IMR-90 (cell line): Measurements from ENCODE around the gene SERHL2. TPM values are rescaled to one million over a fixed set of nuclear protein-coding genes. Genes with fewer than 3 reads are reported as not detected.

Source experiments
- ATAC-seq: fragments of 200-7000 bp; cut with Tn5 transposase; 2 replicates; pipeline ENCODE4 v1.9.1; 2020; ENCODE audit warnings: low read depth, mild to moderate bottlenecking, moderate library complexity
- BruUV-seq: library from RNA; stranded (reverse); fragments of 400-500 nt; replicated peaks from 2 replicates; lab custom pipeline; 2021; lab: Mats Ljungman, UMichigan
- CTCF ChIA-PET: fragments of 300-600 bp; formaldehyde crosslinking; extraction: SDS; loops from one replicate; lab custom pipeline; 2021; ENCODE audit warnings: antibody characterized with exemption; lab: Yijun Ruan, JAX
- POLR2A ChIA-PET: fragments of 300-600 bp; sonication (Branson Sonifier 250); formaldehyde crosslinking; loops from one replicate; lab custom pipeline; 2022; ENCODE audit warnings: antibody characterized with exemption; ENCODE audit not compliant: unreplicated experiment; lab: Charles Lee
- DNase-seq: peaks from one replicate; pipeline ENCODE4 v3.0.0; 2013
- H2AFZ ChIP-seq: replicated peaks from 2 replicates; pipeline ENCODE3; 2013; ENCODE audit warnings: low read length, mild to moderate bottlenecking; ENCODE audit not compliant: poor library complexity
- H2AK5ac ChIP-seq: 2 replicates; pipeline ENCODE4 v1.6.1; 2013; ENCODE audit warnings: low read depth, low read length, inconsistent platforms
- H2AK9ac ChIP-seq: replicated peaks from 2 replicates; pipeline ENCODE3; 2013; ENCODE audit warnings: mild to moderate bottlenecking, low read depth, low read length, moderate library complexity; ENCODE audit not compliant: poor library complexity
- H2BK120ac ChIP-seq: 2 replicates; pipeline ENCODE4 v1.6.1; 2013; ENCODE audit warnings: low read depth, low read length, inconsistent platforms
- H2BK15ac ChIP-seq: 3 replicates; pipeline ENCODE4 v1.6.1; 2013; ENCODE audit warnings: low read depth, low read length, inconsistent platforms
- H2BK20ac ChIP-seq: 2 replicates; pipeline ENCODE4 v1.6.1; 2013; ENCODE audit warnings: low read depth, mild to moderate bottlenecking, inconsistent platforms, low read length, moderate library complexity
- H2BK5ac ChIP-seq: 2 replicates; pipeline ENCODE4 v1.6.1; 2013; ENCODE audit warnings: mild to moderate bottlenecking, low read depth, low read length, inconsistent platforms; ENCODE audit not compliant: poor library complexity, severe bottlenecking
- H3K14ac ChIP-seq: replicated peaks from 2 replicates; pipeline ENCODE4 v1.6.1; 2013; ENCODE audit warnings: low read depth, low read length, inconsistent platforms
- H3K18ac ChIP-seq: 2 replicates; pipeline ENCODE4 v1.6.1; 2013; ENCODE audit warnings: low read depth, low read length, control low read depth
- H3K23ac ChIP-seq: 2 replicates; pipeline ENCODE4 v1.6.1; 2013; ENCODE audit warnings: low read depth, low read length, inconsistent platforms
- H3K27ac ChIP-seq: 2 replicates; pipeline ENCODE4 v1.5.1; 2013; ENCODE audit warnings: mild to moderate bottlenecking, control low read depth, low read length; ENCODE audit not compliant: insufficient read depth
- H3K27me3 ChIP-seq: 2 replicates; pipeline ENCODE4 v1.6.1; 2013; ENCODE audit warnings: low read length; ENCODE audit not compliant: control insufficient read depth, insufficient read depth
- H3K36me3 ChIP-seq: 2 replicates; pipeline ENCODE4 v1.6.1; 2013; ENCODE audit warnings: low read length, mixed read lengths; ENCODE audit not compliant: control insufficient read depth, insufficient read depth
- H3K4ac ChIP-seq: 2 replicates; pipeline ENCODE4 v1.6.1; 2013; ENCODE audit warnings: low read depth, low read length, inconsistent platforms
- H3K4me1 ChIP-seq: 2 replicates; pipeline ENCODE4 v1.6.1; 2013; ENCODE audit warnings: low read length, mixed read lengths; ENCODE audit not compliant: control insufficient read depth, insufficient read depth
- H3K4me2 ChIP-seq: 2 replicates; pipeline ENCODE4 v1.6.1; 2013; ENCODE audit warnings: low read depth, mild to moderate bottlenecking, control low read depth, low read length, moderate library complexity
- H3K4me3 ChIP-seq: 2 replicates; pipeline ENCODE4 v1.5.1; 2013; ENCODE audit warnings: low read depth, mild to moderate bottlenecking, control low read depth, low read length, moderate library complexity; ENCODE audit not compliant: insufficient read depth
- H3K56ac ChIP-seq: 2 replicates; pipeline ENCODE4 v1.6.1; 2013; ENCODE audit warnings: low read length, inconsistent platforms; ENCODE audit not compliant: insufficient read depth; ENCODE audit errors: extremely low read depth
- H3K79me1 ChIP-seq, 2 experiments: 2 replicates each; pipeline ENCODE4 v1.6.1; 2013; ENCODE audit warnings: low read length in 2 of 2, inconsistent platforms in 1 of 2, low read depth in 1 of 2
- H3K9ac ChIP-seq: 2 replicates; pipeline ENCODE4 v1.6.1; 2013; ENCODE audit warnings: low read depth, low read length, control low read depth
- H3K9me1 ChIP-seq: 2 replicates; pipeline ENCODE4 v1.6.1; 2013; ENCODE audit warnings: low read length, inconsistent platforms; ENCODE audit not compliant: insufficient read depth
- H3K9me3 ChIP-seq: 2 replicates; pipeline ENCODE4 v1.6.1; 2013; ENCODE audit warnings: low read length; ENCODE audit not compliant: control insufficient read depth, insufficient read depth
- H4K20me1 ChIP-seq: 2 replicates; pipeline ENCODE4 v1.6.1; 2013; ENCODE audit warnings: low read length, inconsistent platforms; ENCODE audit not compliant: insufficient read depth
- H4K5ac ChIP-seq: 2 replicates; pipeline ENCODE4 v1.6.1; 2013; ENCODE audit warnings: mild to moderate bottlenecking, low read depth, low read length, control low read depth
- H4K8ac ChIP-seq, 2 experiments: 2 replicates each; pipeline ENCODE4 v1.6.1; 2013; ENCODE audit warnings: low read depth in 2 of 2, low read length in 2 of 2, control low read depth in 1 of 2, inconsistent platforms in 1 of 2
- H4K91ac ChIP-seq: 2 replicates; pipeline ENCODE4 v1.6.1; 2013; ENCODE audit warnings: low read depth, low read length, inconsistent platforms; ENCODE audit not compliant: insufficient read depth
- CEBPB ChIP-seq: IDR thresholded peaks from 2 replicates; pipeline ENCODE4 v1.6.1; 2012; ENCODE audit warnings: low read depth, low read length, improper control_type of control experiment
- CHD1 ChIP-seq: IDR thresholded peaks from 2 replicates; pipeline ENCODE4 v1.6.1; 2012; ENCODE audit warnings: low read depth, low read length, improper control_type of control experiment
- ELK1 ChIP-seq: fragments of 150-350 bp; IDR thresholded peaks from 2 replicates; pipeline ENCODE4 v1.6.1; 2016; ENCODE audit warnings: low read depth, mild to moderate bottlenecking, low read length, moderate library complexity, borderline replicate concordance
- MAFK ChIP-seq: IDR thresholded peaks from 2 replicates; pipeline ENCODE4 v1.6.1; 2012; ENCODE audit warnings: low read depth, low read length, improper control_type of control experiment
- MAZ ChIP-seq: IDR thresholded peaks from 2 replicates; pipeline ENCODE4 v1.6.1; 2012; ENCODE audit warnings: low read depth, mild to moderate bottlenecking, low read length, improper control_type of control experiment, moderate library complexity, borderline replicate concordance
- MXI1 ChIP-seq: IDR thresholded peaks from 2 replicates; pipeline ENCODE4 v1.6.1; 2012; ENCODE audit warnings: low read depth, mild to moderate bottlenecking, low read length, moderate library complexity, borderline replicate concordance
- POLR2A ChIP-seq: IDR thresholded peaks from 2 replicates; pipeline ENCODE4 v1.6.1; 2012; ENCODE audit warnings: mild to moderate bottlenecking, low read depth, low read length
- RAD21 ChIP-seq: IDR thresholded peaks from 2 replicates; pipeline ENCODE4 v1.6.1; 2012; ENCODE audit warnings: low read length, improper control_type of control experiment
- RCOR1 ChIP-seq: IDR thresholded peaks from 2 replicates; pipeline ENCODE4 v1.6.1; 2012; ENCODE audit warnings: mild to moderate bottlenecking, low read length, improper control_type of control experiment; ENCODE audit not compliant: insufficient replicate concordance
- RFX5 ChIP-seq: IDR thresholded peaks from 2 replicates; pipeline ENCODE4 v1.8.0; 2012; ENCODE audit warnings: low read depth, mild to moderate bottlenecking, low read length, moderate library complexity
- USF2 ChIP-seq: fragments of 150-350 bp; IDR thresholded peaks from 2 replicates; pipeline ENCODE4 v1.6.1; 2017; ENCODE audit warnings: mild to moderate bottlenecking, antibody characterized with exemption, low read length, low read depth
- WGBS, 2 experiments: methylation state at CpG; one replicate each; pipeline versions ENCODE4 v1.1.5 to v1.1.7; 2013; ENCODE audit warnings: missing lambda C conversion rate in 2 of 2; ENCODE audit not compliant: insufficient read length in 1 of 2; ENCODE audit errors: extremely low coverage in 2 of 2; 5-methylcytosine and 5-hydroxymethylcytosine counted together
- dilution Hi-C: fragments of 300-500 bp; cut with HindIII; formaldehyde crosslinking; loops from one replicate; pipeline ENCODE4 v1.14.3; 2018; ENCODE audit warnings: low sequenced_read_pairs; ENCODE audit not compliant: unreplicated experiment
- in situ Hi-C: fragments of 300-500 bp; cut with MboI; formaldehyde crosslinking; loops from 3 replicates; pipeline ENCODE4 v1.14.3; 2019; ENCODE audit warnings: low sequenced_read_pairs, inconsistent platforms, mixed read lengths
- intact Hi-C: fragments of 100-400 bp; cut with micrococcal nuclease; formaldehyde crosslinking; loops from 2 replicates; pipeline ENCODE4 v1.10.0; 2022
- polyA plus RNA-seq, 3 experiments: library from polyadenylated mRNA; depleted of rRNA; stranded (reverse); fragments of >200 nt; gene quantifications; 2 replicates each; pipeline ENCODE4 v1.2.3, GENCODE V29; 2012; ENCODE audit warnings: low replicate concordance in 1 of 3
- total RNA-seq: library from RNA; depleted of rRNA; stranded (reverse); fragments of >200 nt; gene quantifications from 2 replicates; pipeline ENCODE4 v1.2.3, GENCODE V29; 2012

SERHL2 gene
- total and polyA plus RNA-seq, 2 of the 4 experiments (the other 2 are of a cell fraction) = 4.5 to 5.0 TPM

- ATAC-seq = no peak
- no peak overlapping the region for H4K8ac ChIP-seq
- H3K9me1 ChIP-seq = no peaks in the 10 kb centered on the region; the same call in 1 of the 2 replicates
- H2AK9ac ChIP-seq = no peak overlapping the region
- no peak overlapping the region for H3K18ac ChIP-seq
- DNase-seq = no peak
- no peak overlapping the region for H3K4me3 ChIP-seq
- dilution Hi-C loops (no loop called here), intact Hi-C loops (no loop called here), in situ Hi-C loops (no loop called here)
- no peak overlapping the region for H4K5ac ChIP-seq
- WGBS, 2 experiments = 65% methylated on average over 2 of the region's 19 CpGs; no CpG with 5 or more reads in 1 of the 2 experiments
- no peak overlapping the region for H3K23ac ChIP-seq
- H2BK15ac ChIP-seq = no peak overlapping the region
- POLR2A ChIA-PET = interaction anchor here (0.6 kb wide), 1 partner anchor 375 kb away, joined by 3 read pairs; no protein-coding TSS in a partner anchor
- TF ChIP-seq RAD21 (no peak), MXI1 (no peak), MAFK (no peak), USF2 (no peak), POLR2A (no peak), RFX5 (no peak), ELK1 (no peak), MAZ (no peak), CEBPB (no peak), CHD1 (no peak), RCOR1 (no peak)
- H3K9me3 ChIP-seq = no peaks in the 10 kb centered on the region
- BruUV-seq = no TSS peak
- no peak overlapping the region for H3K56ac ChIP-seq
- H3K9ac ChIP-seq = no peak overlapping the region
- no peaks in the 10 kb centered on the region for H3K79me1 ChIP-seq
- H2BK120ac ChIP-seq = no peak overlapping the region
- no peak overlapping the region for H3K14ac ChIP-seq
- no peak overlapping the region for H2BK5ac ChIP-seq
- H2AK5ac ChIP-seq = no peak overlapping the region
- H3K36me3 ChIP-seq = no peaks in the 10 kb centered on the region
- H3K27me3 ChIP-seq = peaks cover 17% of the 10 kb centered on the region
- CTCF ChIA-PET = no interaction called here
- no peak overlapping the region for H3K4ac ChIP-seq
- H3K27ac ChIP-seq = no peak overlapping the region
- H4K91ac ChIP-seq = no peak overlapping the region
- peaks cover 2% of the 10 kb centered on the region; the same call in 1 of the 2 replicates for H3K4me1 ChIP-seq
- no peak overlapping the region for H3K4me2 ChIP-seq
- no peaks in the 10 kb centered on the region for H4K20me1 ChIP-seq
- H2BK20ac ChIP-seq = no peak overlapping the region
- H2AFZ ChIP-seq = no peak overlapping the region
Measured at GRCh38 chr22:42548597-42549330, 5.0 kb upstream of the SERHL2 start.
